Nephron (organoid): ENCODE results near the gene TMEM95.

ENCODE experiments used
- H3K27ac Mint-ChIP-seq, 3 experiments: 2 replicates each; pipeline ENCODE4 v1.8.0; 2020; ENCODE audit warnings: mixed read lengths in 3 of 3, mild to moderate bottlenecking in 2 of 3, moderate library complexity in 1 of 3
- H3K27me3 Mint-ChIP-seq: 2 replicates; pipeline ENCODE4 v1.8.0; 2021; ENCODE audit warnings: low read depth, mild to moderate bottlenecking, moderate library complexity, mixed read lengths
- H3K36me3 Mint-ChIP-seq: 2 replicates; pipeline ENCODE4 v1.8.0; 2020; ENCODE audit warnings: low read depth, mixed read lengths
- H3K4me1 Mint-ChIP-seq: 2 replicates; pipeline ENCODE4 v1.8.0; 2020; ENCODE audit warnings: mixed read lengths
- H3K4me3 Mint-ChIP-seq, 3 experiments: 2 replicates each; pipeline ENCODE4 v1.8.0; 2020; ENCODE audit warnings: mild to moderate bottlenecking in 3 of 3, mixed read lengths in 3 of 3, moderate library complexity in 2 of 3
- H3K9me3 Mint-ChIP-seq: 2 replicates; pipeline ENCODE4 v1.8.0; 2020; ENCODE audit warnings: mixed read lengths
- CTCF ChIP-seq, 3 experiments: fragments of 200-600 bp; sonication (generic); IDR thresholded peaks; one replicate each; pipeline ENCODE4 v1.5.0; 2021; ENCODE audit warnings: antibody characterized with exemption in 3 of 3; ENCODE audit not compliant: unreplicated experiment in 3 of 3

TMEM95 gene

GRCh38 chr17:7323731-7324437 is 31.1 kb upstream of the TMEM95 start:
- H3K27me3 Mint-ChIP-seq: no peaks in the 10 kb centered on the region
- no peak overlapping the region for H3K4me3 Mint-ChIP-seq
- H3K9me3 Mint-ChIP-seq: no peaks in the 10 kb centered on the region
- H3K4me1 Mint-ChIP-seq: peaks cover 14% of the 10 kb centered on the region
- peak; percentile 61 to 77 (median 75) for TF ChIP-seq CTCF (IDR thresholded peaks at IDR 0.05; ENCODE audit: unreplicated experiment in 3 of 3)
- no peak overlapping the region for H3K27ac Mint-ChIP-seq
- peaks cover 28% of the 10 kb centered on the region for H3K36me3 Mint-ChIP-seq

GRCh38 chr17:7324438-7324779 is 30.5 kb upstream of the TMEM95 start:
- Mint-ChIP-seq H3K27ac (no peak overlapping the region), H3K9me3 (no peaks in the 10 kb centered on the region), H3K27me3 (no peaks in the 10 kb centered on the region), H3K4me3 (no peak overlapping the region), H3K36me3 (peaks cover 27% of the 10 kb centered on the region), H3K4me1 (peaks cover 15% of the 10 kb centered on the region)
- peak in 1 of 3 experiments; percentile 10 for TF ChIP-seq CTCF (IDR thresholded peaks at IDR 0.05; ENCODE audit: unreplicated experiment in 3 of 3)

- no peaks in the 10 kb centered on the region for H3K9me3 Mint-ChIP-seq
- TF ChIP-seq CTCF (IDR thresholded peaks at IDR 0.05; ENCODE audit: unreplicated experiment in 3 of 3): no peak
- H3K4me3 Mint-ChIP-seq: no peak overlapping the region
- no peak overlapping the region for H3K27ac Mint-ChIP-seq
- H3K27me3 Mint-ChIP-seq: no peaks in the 10 kb centered on the region
- H3K36me3 Mint-ChIP-seq: peaks cover 27% of the 10 kb centered on the region
- H3K4me1 Mint-ChIP-seq: peaks cover 21% of the 10 kb centered on the region
Measured at GRCh38 chr17:7325031-7325528, 29.9 kb upstream of the TMEM95 start.

GRCh38 chr17:7326186-7326585 is 28.8 kb upstream of the TMEM95 start:
- TF ChIP-seq CTCF (IDR thresholded peaks at IDR 0.05; ENCODE audit: unreplicated experiment in 3 of 3): no peak
- Mint-ChIP-seq H3K9me3 (no peaks in the 10 kb centered on the region), H3K36me3 (peaks cover 23% of the 10 kb centered on the region), H3K27ac (no peak overlapping the region), H3K4me3 (peak overlapping the region; percentile 43 to 72 (median 59)), H3K4me1 (peaks cover 22% of the 10 kb centered on the region), H3K27me3 (no peaks in the 10 kb centered on the region)

GRCh38 chr17:7327056-7327455 is 27.9 kb upstream of the TMEM95 start:
- no peaks in the 10 kb centered on the region for H3K9me3 Mint-ChIP-seq
- H3K27me3 Mint-ChIP-seq: no peaks in the 10 kb centered on the region
- H3K36me3 Mint-ChIP-seq: peaks cover 14% of the 10 kb centered on the region
- H3K4me1 Mint-ChIP-seq: peaks cover 22% of the 10 kb centered on the region
- no peak for TF ChIP-seq CTCF (IDR thresholded peaks at IDR 0.05; ENCODE audit: unreplicated experiment in 3 of 3)
- H3K4me3 Mint-ChIP-seq: peak overlapping the region; percentile 34 to 72 (median 59)
- H3K27ac Mint-ChIP-seq: no peak overlapping the region

GRCh38 chr17:7327501-7327900 is 27.5 kb upstream of the TMEM95 start:
- peak overlapping the region; percentile 68 to 98 (median 70) for H3K4me3 Mint-ChIP-seq
- H3K27ac Mint-ChIP-seq: no peak overlapping the region
- TF ChIP-seq CTCF (IDR thresholded peaks at IDR 0.05; ENCODE audit: unreplicated experiment in 3 of 3): no peak
- peaks cover 26% of the 10 kb centered on the region for H3K4me1 Mint-ChIP-seq
- H3K9me3 Mint-ChIP-seq: no peaks in the 10 kb centered on the region
- H3K36me3 Mint-ChIP-seq: peaks cover 10% of the 10 kb centered on the region
- no peaks in the 10 kb centered on the region for H3K27me3 Mint-ChIP-seq
